C4-2B (cell line): ENCODE results near the gene SNAP47.

ENCODE experiments used
- H3K27ac ChIP-seq: fragments of 450-650 bp; 2 replicates; pipeline ENCODE4 v1.5.1; 2017
- ZFX ChIP-seq: fragments of 450-650 bp; IDR thresholded peaks from 2 replicates; pipeline ENCODE4 v1.6.1; 2017
- TF ChIP-seq, protein P1 (sequence below): fragments of 450-650 bp; conservative IDR thresholded peaks from 2 replicates; pipeline ENCODE4 v1.5.1; 2017; ENCODE audit warnings: mild to moderate bottlenecking

The SNAP47 gene

DNA sequence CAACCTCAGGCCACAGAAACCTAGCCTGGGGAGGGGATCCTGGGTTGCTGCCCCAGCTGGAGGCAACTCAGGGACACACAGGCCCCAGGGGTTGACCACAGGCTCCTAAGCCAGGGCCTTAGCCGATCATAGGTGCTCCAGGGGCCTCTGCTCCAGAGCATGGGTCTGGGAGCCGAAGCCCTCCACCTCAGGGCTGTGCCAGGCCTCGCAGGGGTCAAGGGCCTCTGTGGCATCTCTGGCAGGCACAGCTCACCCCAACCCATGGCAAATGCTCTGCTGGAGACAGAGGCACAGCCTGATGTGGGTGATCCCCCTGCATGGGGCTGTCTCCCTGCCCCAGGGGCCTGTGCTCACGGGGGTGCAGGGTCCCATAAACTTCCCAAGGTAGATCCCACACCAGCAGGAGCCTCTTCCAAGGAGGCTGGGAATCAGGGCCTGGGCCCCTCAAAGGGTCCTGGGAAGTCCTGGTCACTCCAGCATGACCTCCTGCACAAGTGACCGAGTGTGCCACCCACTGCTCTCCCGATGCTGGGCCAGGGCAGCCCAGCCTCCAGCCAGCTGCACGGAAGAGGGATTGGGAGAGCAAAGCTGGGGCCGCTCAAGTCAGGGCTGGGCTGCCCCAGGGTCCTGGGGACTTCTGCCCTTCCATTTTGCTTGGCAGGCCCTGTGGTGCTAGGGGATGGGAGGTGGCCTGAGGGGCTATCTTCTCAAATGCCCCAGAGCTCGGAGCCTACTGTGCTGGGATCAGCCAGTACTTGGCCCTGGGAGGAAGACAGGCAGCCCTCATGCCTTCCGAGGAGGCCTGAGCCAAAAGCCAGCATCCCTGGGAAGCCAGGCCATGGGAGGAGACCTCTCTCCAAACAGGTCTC, 58.1 kb downstream of the SNAP47 start:
- TF ChIP-seq, protein P1, sequence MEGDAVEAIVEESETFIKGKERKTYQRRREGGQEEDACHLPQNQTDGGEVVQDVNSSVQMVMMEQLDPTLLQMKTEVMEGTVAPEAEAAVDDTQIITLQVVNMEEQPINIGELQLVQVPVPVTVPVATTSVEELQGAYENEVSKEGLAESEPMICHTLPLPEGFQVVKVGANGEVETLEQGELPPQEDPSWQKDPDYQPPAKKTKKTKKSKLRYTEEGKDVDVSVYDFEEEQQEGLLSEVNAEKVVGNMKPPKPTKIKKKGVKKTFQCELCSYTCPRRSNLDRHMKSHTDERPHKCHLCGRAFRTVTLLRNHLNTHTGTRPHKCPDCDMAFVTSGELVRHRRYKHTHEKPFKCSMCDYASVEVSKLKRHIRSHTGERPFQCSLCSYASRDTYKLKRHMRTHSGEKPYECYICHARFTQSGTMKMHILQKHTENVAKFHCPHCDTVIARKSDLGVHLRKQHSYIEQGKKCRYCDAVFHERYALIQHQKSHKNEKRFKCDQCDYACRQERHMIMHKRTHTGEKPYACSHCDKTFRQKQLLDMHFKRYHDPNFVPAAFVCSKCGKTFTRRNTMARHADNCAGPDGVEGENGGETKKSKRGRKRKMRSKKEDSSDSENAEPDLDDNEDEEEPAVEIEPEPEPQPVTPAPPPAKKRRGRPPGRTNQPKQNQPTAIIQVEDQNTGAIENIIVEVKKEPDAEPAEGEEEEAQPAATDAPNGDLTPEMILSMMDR, result no peak
- TF ChIP-seq ZFX, result no peak
- no peak overlapping the region for H3K27ac ChIP-seq

DNA sequence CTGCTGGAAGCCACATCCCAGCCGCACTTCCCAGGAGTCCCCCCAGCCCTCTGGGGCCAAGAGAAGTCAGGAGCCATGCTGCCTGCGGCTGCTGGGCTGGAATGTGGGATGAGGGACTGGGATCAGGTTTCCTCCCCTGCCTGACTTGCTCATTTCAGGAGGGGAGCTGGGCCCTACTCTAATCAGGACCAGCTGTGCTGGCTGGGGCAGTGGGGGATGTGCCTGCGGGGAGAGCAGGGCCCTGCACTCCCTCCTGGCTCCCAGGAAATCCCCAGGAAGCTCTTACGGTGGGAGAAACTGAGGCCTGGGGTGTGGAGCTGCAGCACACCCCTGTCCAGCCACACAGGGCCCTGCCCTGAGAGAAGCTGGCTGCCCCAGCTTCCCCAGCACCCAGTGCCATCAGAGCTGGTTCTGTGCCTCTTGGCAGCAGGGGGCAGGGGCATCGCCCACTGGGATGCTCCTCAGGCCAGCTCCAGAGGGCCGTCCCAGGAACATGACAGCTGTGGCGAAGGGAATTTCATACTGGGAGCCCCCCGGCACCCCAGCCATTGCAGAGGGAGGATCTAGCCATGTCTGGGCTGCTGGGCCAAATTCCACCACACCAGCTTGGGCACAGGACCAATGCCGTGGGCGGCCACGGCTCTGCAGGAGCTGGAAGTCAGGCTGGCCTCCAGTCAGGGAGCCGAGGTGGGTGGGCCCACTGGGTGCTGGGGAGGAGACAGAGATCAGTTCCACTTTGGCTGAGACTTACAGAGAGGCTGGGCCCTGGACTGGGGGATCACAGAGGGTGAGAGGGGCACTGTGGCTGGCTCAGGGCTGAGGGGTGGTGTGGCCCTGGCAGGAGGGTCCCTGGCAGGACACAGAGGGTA, 58.9 kb downstream of the SNAP47 start:
- no peak overlapping the region for H3K27ac ChIP-seq
- TF ChIP-seq, protein P1, result no peak
- TF ChIP-seq ZFX, result no peak; the same call in 1 of the 2 replicates

DNA sequence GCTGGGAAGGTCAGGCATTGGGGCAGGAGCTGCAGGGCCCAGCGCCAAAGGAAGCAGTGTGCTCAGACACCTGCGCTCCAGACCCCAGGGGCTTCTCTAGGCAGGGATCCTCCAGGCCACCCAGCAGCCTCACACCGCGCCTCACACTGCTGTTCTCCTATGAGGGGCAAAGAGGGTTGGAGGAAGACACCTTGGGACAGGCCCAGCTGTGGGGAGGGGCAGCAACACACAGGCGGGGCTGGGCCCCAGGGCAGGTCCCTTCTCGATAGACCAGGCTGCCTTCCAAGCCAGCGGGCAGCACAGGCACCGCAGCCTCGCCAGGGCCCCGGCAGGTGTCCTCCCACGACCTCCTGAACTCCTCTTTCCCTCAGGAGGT, 59.6 kb downstream of the SNAP47 start:
- no peak overlapping the region for H3K27ac ChIP-seq
- TF ChIP-seq, protein P1, result no peak
- no peak for TF ChIP-seq ZFX

DNA sequence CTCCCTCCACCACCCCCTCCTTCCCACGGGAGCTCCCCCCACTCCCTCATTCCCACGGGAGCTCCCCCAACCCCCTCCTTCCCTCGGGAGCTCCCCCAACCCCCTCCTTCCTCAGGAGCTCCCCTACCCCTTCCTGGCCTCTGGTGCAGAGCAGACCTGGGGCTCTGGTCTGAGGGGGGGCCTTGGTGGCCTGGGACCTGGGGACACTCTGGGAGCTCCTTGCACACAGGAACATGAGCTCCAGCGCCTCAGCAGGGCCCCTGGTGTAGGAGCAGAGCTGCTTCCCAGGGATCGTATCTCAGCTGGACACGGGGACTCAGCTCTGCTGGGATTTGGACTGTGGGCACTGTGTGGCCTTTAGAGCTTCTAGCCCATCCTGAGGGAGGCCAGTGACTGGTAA, 60.5 kb downstream of the SNAP47 start:
- TF ChIP-seq, protein P1, result no peak
- no peak for TF ChIP-seq ZFX
- no peak overlapping the region for H3K27ac ChIP-seq

DNA sequence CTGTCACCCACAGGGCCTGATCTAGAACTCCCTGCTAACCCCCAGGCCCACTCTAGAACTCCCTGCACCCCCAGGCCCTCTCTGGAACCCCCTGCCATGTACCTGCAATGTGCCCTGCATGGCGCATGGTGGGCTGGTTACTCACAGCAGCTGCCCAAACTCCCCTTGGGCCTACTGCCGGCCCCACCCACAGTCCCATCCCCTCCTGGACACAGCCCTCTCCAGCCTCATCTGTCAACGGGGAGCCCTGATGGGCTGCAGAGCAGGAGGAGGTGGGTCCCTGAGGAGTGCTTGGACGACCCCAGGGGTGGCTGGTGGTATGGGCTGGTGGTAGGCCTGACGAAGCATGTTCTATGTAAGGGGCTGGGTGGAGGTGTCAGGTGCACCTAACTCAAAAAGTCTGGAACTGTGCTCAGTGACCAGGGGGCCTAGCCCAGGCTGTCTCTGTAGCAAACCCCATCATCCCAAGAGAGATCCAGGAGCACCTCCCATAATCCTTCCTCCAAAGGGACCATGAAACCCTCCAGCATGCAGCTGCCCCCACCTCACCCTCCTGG, 61.2 kb downstream of the SNAP47 start:
- TF ChIP-seq ZFX, result no peak
- TF ChIP-seq, protein P1, result no peak

DNA sequence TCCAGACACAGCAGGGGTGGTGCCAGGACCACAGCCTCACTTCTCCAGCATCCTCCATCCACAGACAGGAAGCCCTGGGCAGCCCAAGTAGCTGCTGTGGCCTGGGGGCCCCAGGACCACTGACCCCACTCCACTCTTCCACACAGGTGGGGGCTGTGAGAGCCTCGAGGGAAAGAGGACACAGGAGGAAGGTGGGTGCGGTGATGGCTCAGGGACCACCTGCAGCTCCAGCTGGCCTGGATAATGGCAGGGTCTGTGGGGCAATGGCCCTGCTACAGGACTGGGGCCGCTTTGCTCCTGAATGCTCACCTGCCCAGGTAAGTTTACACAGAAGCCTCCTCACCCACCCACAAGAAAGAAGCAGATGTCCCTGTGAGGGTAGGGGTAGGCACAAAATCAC, 61.9 kb downstream of the SNAP47 start:
- TF ChIP-seq ZFX, result no peak
- TF ChIP-seq, protein P1, result no peak
- H3K27ac ChIP-seq, result no peak overlapping the region

More for the DNA sequence above, 61.2 kb downstream of the SNAP47 start:
- no peak overlapping the region for H3K27ac ChIP-seq

DNA sequence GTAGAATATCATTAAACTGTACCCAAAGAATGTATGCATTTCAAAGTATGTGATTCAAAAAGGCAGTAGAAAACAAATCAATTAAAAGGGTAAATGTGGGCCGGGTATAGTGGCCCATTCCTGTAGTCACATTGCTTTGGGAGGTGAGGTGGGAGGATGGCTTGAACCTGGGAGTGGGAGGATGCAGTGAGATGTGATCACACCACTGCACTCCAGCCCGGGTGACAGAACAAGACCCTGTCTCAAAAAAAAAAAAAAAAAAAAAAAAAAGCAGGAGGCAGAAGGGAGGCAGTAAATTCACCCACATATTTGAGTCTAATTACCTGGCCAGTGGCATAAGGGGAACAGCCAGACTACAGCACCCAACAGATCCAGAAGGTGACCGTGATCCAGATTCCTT, 62.4 kb downstream of the SNAP47 start:
- H3K27ac ChIP-seq, result no peak overlapping the region
- no peak for TF ChIP-seq ZFX
- TF ChIP-seq, protein P1, result no peak
